ENCODE results near the gene FAHD2A.
"Not testable (repeated sequence)": the region's sequence is repeated elsewhere in the genome, so short reads cannot be mapped to it uniquely, and the experiment has no call there.

Gene FAHD2A

GRCh38 chr2:95354469-95354901 lies 48.0 kb upstream of the FAHD2A start:
- Histone ChIP-seq H3K9ac (ENCODE audit: low read length) (no peak overlapping the region), H3F3A (ENCODE audit: insufficient read depth, low read length) (no peaks in the 10 kb centered on the region), H3K79me2 (ENCODE audit: insufficient read depth, low read length) (no peaks in the 10 kb centered on the region), H3K4me1 (ENCODE audit: insufficient read depth, low read length, severe bottlenecking) (no peaks in the 10 kb centered on the region), H3K27ac (ENCODE audit: low read depth, low read length, poor library complexity, severe bottlenecking) (no peak overlapping the region), H3K27me3 (ENCODE audit: insufficient read depth, low read length) (no peaks in the 10 kb centered on the region), H3K4me2 (ENCODE audit: low read length) (no peak overlapping the region), H2AFZ (ENCODE audit: low read length) (no peak overlapping the region), H3K4me3 (ENCODE audit: low read depth, low read length, poor library complexity, severe bottlenecking) (no peak overlapping the region), H3K36me3 (ENCODE audit: insufficient read depth, low read length) (no peaks in the 10 kb centered on the region), H3K9me2 (ENCODE audit: low read depth, low read length) (no peaks in the 10 kb centered on the region), H3K9me3 (ENCODE audit: low read length) (no peaks in the 10 kb centered on the region), H4K20me1 (ENCODE audit: insufficient read depth, low read length) (no peaks in the 10 kb centered on the region)
- TF ChIP-seq EZH2 (IDR thresholded peaks at IDR 0.05; ENCODE audit: borderline replicate concordance, low read length): no peak
- no peak for TF ChIP-seq CTCF (IDR thresholded peaks at IDR 0.05; ENCODE audit: low read length)

GRCh38 chr2:95354925-95355324 lies 47.6 kb upstream of the FAHD2A start:
- no peak overlapping the region for H3K9ac ChIP-seq (ENCODE audit: low read length)
- no peaks in the 10 kb centered on the region for H3K36me3 ChIP-seq (ENCODE audit: insufficient read depth, low read length)
- no peak overlapping the region for H3K4me3 ChIP-seq (ENCODE audit: low read depth, low read length, poor library complexity, severe bottlenecking)
- H3K4me1 ChIP-seq (ENCODE audit: insufficient read depth, low read length, severe bottlenecking): no peaks in the 10 kb centered on the region
- no peaks in the 10 kb centered on the region for H3F3A ChIP-seq (ENCODE audit: insufficient read depth, low read length)
- no peaks in the 10 kb centered on the region for H3K9me3 ChIP-seq (ENCODE audit: low read length)
- no peak overlapping the region for H2AFZ ChIP-seq (ENCODE audit: low read length)
- no peak for TF ChIP-seq EZH2 (IDR thresholded peaks at IDR 0.05; ENCODE audit: borderline replicate concordance, low read length)
- no peak for TF ChIP-seq CTCF (IDR thresholded peaks at IDR 0.05; ENCODE audit: low read length)
- H3K9me2 ChIP-seq (ENCODE audit: low read depth, low read length): no peaks in the 10 kb centered on the region
- no peak overlapping the region for H3K4me2 ChIP-seq (ENCODE audit: low read length)
- H3K27ac ChIP-seq (ENCODE audit: low read depth, low read length, poor library complexity, severe bottlenecking): no peak overlapping the region
- H3K79me2 ChIP-seq (ENCODE audit: insufficient read depth, low read length): no peaks in the 10 kb centered on the region
- H4K20me1 ChIP-seq (ENCODE audit: insufficient read depth, low read length): no peaks in the 10 kb centered on the region
- no peaks in the 10 kb centered on the region for H3K27me3 ChIP-seq (ENCODE audit: insufficient read depth, low read length)

- not testable (repeated sequence) for H3K4me2 ChIP-seq (ENCODE audit: low read length); H3K4me1 ChIP-seq (ENCODE audit: insufficient read depth, low read length, severe bottlenecking); H3K36me3 ChIP-seq (ENCODE audit: insufficient read depth, low read length); H3K79me2 ChIP-seq (ENCODE audit: insufficient read depth, low read length); H4K20me1 ChIP-seq (ENCODE audit: insufficient read depth, low read length); H3K9me3 ChIP-seq (ENCODE audit: low read length); H3K27me3 ChIP-seq (ENCODE audit: insufficient read depth, low read length); H3K9ac ChIP-seq (ENCODE audit: low read length); H3K4me3 ChIP-seq (ENCODE audit: low read depth, low read length, poor library complexity, severe bottlenecking); H3K9me2 ChIP-seq (ENCODE audit: low read depth, low read length); H3F3A ChIP-seq (ENCODE audit: insufficient read depth, low read length); H2AFZ ChIP-seq (ENCODE audit: low read length); H3K27ac ChIP-seq (ENCODE audit: low read depth, low read length, poor library complexity, severe bottlenecking)
These were observed 47.0 kb upstream of the FAHD2A start for GRCh38 chr2:95355486-95355885.

GRCh38 chr2:95356821-95357700 lies 45.4 kb upstream of the FAHD2A start:
- H3K4me2 ChIP-seq (ENCODE audit: low read length): no peak overlapping the region
- no peak overlapping the region for H3K9ac ChIP-seq (ENCODE audit: low read length)
- H3K9me2 ChIP-seq (ENCODE audit: low read depth, low read length): no peaks in the 10 kb centered on the region
- no peak overlapping the region for H2AFZ ChIP-seq (ENCODE audit: low read length)
- H3K27me3 ChIP-seq (ENCODE audit: insufficient read depth, low read length): no peaks in the 10 kb centered on the region
- H3F3A ChIP-seq (ENCODE audit: insufficient read depth, low read length): no peaks in the 10 kb centered on the region
- H4K20me1 ChIP-seq (ENCODE audit: insufficient read depth, low read length): no peaks in the 10 kb centered on the region
- TF ChIP-seq EZH2 (IDR thresholded peaks at IDR 0.05; ENCODE audit: borderline replicate concordance, low read length) (no peak), CTCF (IDR thresholded peaks at IDR 0.05; ENCODE audit: low read length) (no peak)
- H3K9me3 ChIP-seq (ENCODE audit: low read length): no peaks in the 10 kb centered on the region
- H3K79me2 ChIP-seq (ENCODE audit: insufficient read depth, low read length): no peaks in the 10 kb centered on the region
- H3K4me3 ChIP-seq (ENCODE audit: low read depth, low read length, poor library complexity, severe bottlenecking): no peak overlapping the region
- H3K36me3 ChIP-seq (ENCODE audit: insufficient read depth, low read length): no peaks in the 10 kb centered on the region
- no peak overlapping the region for H3K27ac ChIP-seq (ENCODE audit: low read depth, low read length, poor library complexity, severe bottlenecking)
- H3K4me1 ChIP-seq (ENCODE audit: insufficient read depth, low read length, severe bottlenecking): no peaks in the 10 kb centered on the region
